DOHH2 (cell line): ENCODE data around the gene PPIE.

Source experiments
- H3F3A ChIP-seq: fragments of 200-600 bp; sonication (generic), shearing (Covaris generic); 2 replicates; pipeline ENCODE4 v1.6.0; 2016; ENCODE audit warnings: antibody characterized with exemption, mild to moderate bottlenecking; ENCODE audit not compliant: control insufficient read depth, insufficient read depth
- H3K27ac ChIP-seq: fragments of 200-600 bp; sonication (generic); 2 replicates; pipeline ENCODE4 v1.5.1; 2014; ENCODE audit warnings: low read depth, mild to moderate bottlenecking, low read length, moderate library complexity
- H3K27me3 ChIP-seq: fragments of 200-600 bp; sonication (generic); 2 replicates; pipeline ENCODE4 v1.6.1; 2014; ENCODE audit warnings: mild to moderate bottlenecking, low read length, mixed read lengths; ENCODE audit not compliant: control insufficient read depth
- H3K36me3 ChIP-seq: fragments of 200-600 bp; sonication (generic); 2 replicates; pipeline ENCODE4 v1.6.1; 2014; ENCODE audit warnings: mild to moderate bottlenecking, low read length, moderate library complexity, mixed read lengths; ENCODE audit not compliant: control insufficient read depth
- H3K4me1 ChIP-seq: fragments of 200-600 bp; sonication (generic); 2 replicates; pipeline ENCODE4 v1.6.1; 2014; ENCODE audit warnings: mild to moderate bottlenecking, low read length, mixed read lengths; ENCODE audit not compliant: control insufficient read depth
- H3K4me2 ChIP-seq: fragments of 200-600 bp; sonication (generic); 2 replicates; pipeline ENCODE4 v1.6.0; 2014; ENCODE audit warnings: mild to moderate bottlenecking, low read length, moderate library complexity
- H3K4me3 ChIP-seq: fragments of 200-600 bp; sonication (generic); 2 replicates; pipeline ENCODE4 v1.5.1; 2014; ENCODE audit warnings: mild to moderate bottlenecking, low read length, mixed read lengths
- H3K79me2 ChIP-seq: fragments of 200-600 bp; sonication (generic); 2 replicates; pipeline ENCODE4 v1.6.1; 2014; ENCODE audit warnings: mild to moderate bottlenecking, low read length, mixed read lengths; ENCODE audit not compliant: control insufficient read depth
- H3K9me2 ChIP-seq: fragments of 200-600 bp; sonication (generic); replicated peaks from 2 replicates; pipeline ENCODE4 v1.6.1; 2014; ENCODE audit warnings: mild to moderate bottlenecking, low read length, mixed read lengths; ENCODE audit not compliant: control insufficient read depth
- H3K9me3 ChIP-seq: fragments of 200-600 bp; sonication (generic); 2 replicates; pipeline ENCODE4 v1.6.1; 2014; ENCODE audit warnings: antibody characterized with exemption, low read length, mixed read lengths; ENCODE audit not compliant: control insufficient read depth, insufficient read depth
- H4K20me1 ChIP-seq: fragments of 200-600 bp; sonication (generic); 2 replicates; pipeline ENCODE4 v1.6.0; 2014; ENCODE audit warnings: low read depth, mild to moderate bottlenecking, antibody characterized with exemption, low read length, moderate library complexity; ENCODE audit not compliant: control insufficient read depth, insufficient read depth
- EZH2phosphoT487 ChIP-seq: fragments of 200-600 bp; sonication (generic); IDR thresholded peaks from 2 replicates; pipeline ENCODE4 v1.6.1; 2017; ENCODE audit warnings: borderline replicate concordance, mild to moderate bottlenecking, antibody characterized with exemption, low read length, moderate library complexity, mixed read lengths
- TF ChIP-seq, protein P1 (sequence below): fragments of 200-600 bp; sonication (generic); IDR thresholded peaks from one replicate; pipeline ENCODE4 v1.5.1; 2014; ENCODE audit warnings: antibody characterized with exemption, mild to moderate bottlenecking, low read depth, low read length; ENCODE audit not compliant: poor library complexity, severe bottlenecking

Gene PPIE

GRCh38 chr1:39788758-39789570 lies 50.3 kb downstream of the PPIE start, which contains the start of gene BMP8B:
BMP8B (minus strand) TSS chr1:39788865; CDS start chr1:39788485, 380 bp downstream.
- no peaks in the 10 kb centered on the region; the same call in 1 of the 2 replicates for H3K27me3 ChIP-seq
- H3K4me2 ChIP-seq: peak within 1 kb of the TSS; percentile 69
- H3K79me2 ChIP-seq: no peaks in the 10 kb centered on the region
- no peak within 1 kb of the TSS for H3K27ac ChIP-seq
- H3F3A ChIP-seq: 0 out of 2 replicates have a peak, but pooled peaks cover 4% of the 10 kb centered on the region
- TF ChIP-seq, protein P1, sequence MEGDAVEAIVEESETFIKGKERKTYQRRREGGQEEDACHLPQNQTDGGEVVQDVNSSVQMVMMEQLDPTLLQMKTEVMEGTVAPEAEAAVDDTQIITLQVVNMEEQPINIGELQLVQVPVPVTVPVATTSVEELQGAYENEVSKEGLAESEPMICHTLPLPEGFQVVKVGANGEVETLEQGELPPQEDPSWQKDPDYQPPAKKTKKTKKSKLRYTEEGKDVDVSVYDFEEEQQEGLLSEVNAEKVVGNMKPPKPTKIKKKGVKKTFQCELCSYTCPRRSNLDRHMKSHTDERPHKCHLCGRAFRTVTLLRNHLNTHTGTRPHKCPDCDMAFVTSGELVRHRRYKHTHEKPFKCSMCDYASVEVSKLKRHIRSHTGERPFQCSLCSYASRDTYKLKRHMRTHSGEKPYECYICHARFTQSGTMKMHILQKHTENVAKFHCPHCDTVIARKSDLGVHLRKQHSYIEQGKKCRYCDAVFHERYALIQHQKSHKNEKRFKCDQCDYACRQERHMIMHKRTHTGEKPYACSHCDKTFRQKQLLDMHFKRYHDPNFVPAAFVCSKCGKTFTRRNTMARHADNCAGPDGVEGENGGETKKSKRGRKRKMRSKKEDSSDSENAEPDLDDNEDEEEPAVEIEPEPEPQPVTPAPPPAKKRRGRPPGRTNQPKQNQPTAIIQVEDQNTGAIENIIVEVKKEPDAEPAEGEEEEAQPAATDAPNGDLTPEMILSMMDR: peak; percentile 15
- no peak for TF ChIP-seq EZH2phosphoT487
- H3K4me1 ChIP-seq: peaks cover 6% of the 10 kb centered on the region; the same call in 1 of the 2 replicates
- no peaks in the 10 kb centered on the region for H3K9me3 ChIP-seq
- no peaks in the 10 kb centered on the region for H3K36me3 ChIP-seq
- no peaks in the 10 kb centered on the region for H3K9me2 ChIP-seq
- H4K20me1 ChIP-seq: no peaks in the 10 kb centered on the region
- peak within 1 kb of the TSS; percentile 67 for H3K4me3 ChIP-seq

DNA sequence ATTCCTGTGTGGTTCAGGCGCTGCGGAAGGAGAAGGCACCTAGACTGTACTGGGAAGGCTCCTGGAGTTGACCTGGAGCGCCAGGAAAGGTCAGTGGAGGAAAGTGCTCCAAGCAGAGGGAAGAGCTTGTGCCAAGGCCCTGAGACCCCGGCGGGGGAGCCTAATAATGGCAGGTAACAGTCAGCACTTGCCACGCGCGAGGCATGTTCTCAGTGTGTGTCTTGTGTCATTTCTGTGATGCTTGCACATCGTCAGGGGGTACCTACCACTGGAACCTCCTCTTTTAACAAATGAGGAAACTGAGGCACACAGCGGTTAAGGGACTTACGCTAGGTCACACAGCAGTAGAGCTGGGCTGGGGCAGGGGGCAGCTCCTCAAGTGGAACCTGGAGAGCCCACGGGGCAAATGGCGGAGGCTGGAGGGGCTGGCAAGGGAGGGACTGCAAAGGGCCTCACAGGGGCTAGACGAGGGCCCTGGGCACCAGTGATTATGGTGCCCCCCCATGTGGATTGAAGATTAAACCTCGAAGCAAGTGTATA lies 51.0 kb downstream of the PPIE start:
- peaks cover 6% of the 10 kb centered on the region; the same call in 1 of the 2 replicates for H3K4me1 ChIP-seq
- H4K20me1 ChIP-seq: no peaks in the 10 kb centered on the region
- peak overlapping the region; percentile 69 for H3K4me2 ChIP-seq
- no peak overlapping the region for H3K27ac ChIP-seq
- H3K79me2 ChIP-seq: no peaks in the 10 kb centered on the region
- H3K27me3 ChIP-seq: no peaks in the 10 kb centered on the region; the same call in 1 of the 2 replicates
- no peaks in the 10 kb centered on the region for H3K36me3 ChIP-seq
- TF ChIP-seq EZH2phosphoT487: no peak
- TF ChIP-seq, protein P1: no peak
- H3K9me2 ChIP-seq: no peaks in the 10 kb centered on the region
- peak overlapping the region; percentile 67 for H3K4me3 ChIP-seq
- H3F3A ChIP-seq: 0 out of 2 replicates have a peak, but pooled peaks cover 4% of the 10 kb centered on the region
- no peaks in the 10 kb centered on the region for H3K9me3 ChIP-seq

DNA sequence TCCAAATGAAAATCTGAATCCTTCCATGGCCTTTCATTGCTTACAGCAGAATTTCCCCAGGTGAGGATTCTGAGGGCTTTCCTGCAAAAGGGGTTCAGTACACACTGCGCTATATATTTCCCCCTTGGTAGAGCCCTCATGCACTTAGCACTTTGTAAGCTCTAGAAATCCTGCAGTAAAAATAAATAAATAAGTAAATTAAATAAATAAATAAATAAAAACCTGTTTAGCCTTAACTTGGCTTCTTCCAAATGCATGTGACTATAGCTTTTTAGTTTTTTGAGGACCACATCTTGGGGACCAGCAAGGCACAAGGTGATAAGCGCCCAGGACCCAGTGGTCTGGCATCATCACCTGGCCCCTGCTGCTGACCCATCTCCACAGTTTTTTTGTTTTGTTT lies 53.2 kb downstream of the PPIE start:
- no peaks in the 10 kb centered on the region; the same call in 1 of the 2 replicates for H3K27me3 ChIP-seq
- H3K9me2 ChIP-seq: no peaks in the 10 kb centered on the region
- H3K36me3 ChIP-seq: no peaks in the 10 kb centered on the region
- H3K4me2 ChIP-seq: no peak overlapping the region
- H3K27ac ChIP-seq: no peak overlapping the region
- TF ChIP-seq EZH2phosphoT487: no peak
- TF ChIP-seq, protein P1: no peak
- no peaks in the 10 kb centered on the region for H4K20me1 ChIP-seq
- no peak overlapping the region for H3K4me3 ChIP-seq
- H3K9me3 ChIP-seq: no peaks in the 10 kb centered on the region
- H3F3A ChIP-seq: 0 out of 2 replicates have a peak, but pooled peaks cover 4% of the 10 kb centered on the region
- H3K4me1 ChIP-seq: peaks cover 6% of the 10 kb centered on the region; the same call in 1 of the 2 replicates
- H3K79me2 ChIP-seq: no peaks in the 10 kb centered on the region
